Activated CD8-positive, alpha-beta T cell treated with anti-CD3 and anti-CD28 coated beads for 36 hours (primary cell): Measurements from ENCODE around the gene NSDHL. TPM values are rescaled to one million over a fixed set of nuclear protein-coding genes. Genes with fewer than 3 reads are reported as not detected.

Experiments
- ATAC-seq: fragments of 200-7000 bp; cut with Tn5 transposase; one replicate; pipeline ENCODE4 v1.10.0; 2021; ENCODE audit warnings: mild to moderate bottlenecking, moderate library complexity
- CTCF ChIA-PET: fragments of 350-600 bp; sonication (Branson Sonifier 250); formaldehyde crosslinking; loops from one replicate; lab custom pipeline; 2021; ENCODE audit warnings: antibody characterized with exemption; lab: Charles Lee
- POLR2A ChIA-PET: fragments of 350-600 bp; sonication (Branson Sonifier 250); formaldehyde crosslinking; loops from one replicate; lab custom pipeline; 2021; ENCODE audit warnings: antibody characterized with exemption; lab: Charles Lee
- DNase-seq: peaks from one replicate; pipeline ENCODE4 v3.0.0-alpha.2; 2020
- H3K27ac Mint-ChIP-seq: one replicate; pipeline ENCODE4 v1.8.0; 2021; ENCODE audit warnings: mild to moderate bottlenecking, mixed read lengths
- H3K27me3 Mint-ChIP-seq: one replicate; pipeline ENCODE4 v1.8.0; 2021; ENCODE audit warnings: mixed read lengths
- H3K36me3 Mint-ChIP-seq: one replicate; pipeline ENCODE4 v1.8.0; 2021; ENCODE audit warnings: low read depth, mixed read lengths
- H3K4me1 Mint-ChIP-seq: one replicate; pipeline ENCODE4 v1.8.0; 2021; ENCODE audit warnings: low read depth, mixed read lengths
- H3K4me3 Mint-ChIP-seq: one replicate; pipeline ENCODE4 v1.8.0; 2021; ENCODE audit warnings: mild to moderate bottlenecking, moderate library complexity, mixed read lengths
- H3K9me3 Mint-ChIP-seq: one replicate; pipeline ENCODE4 v1.8.0; 2021; ENCODE audit warnings: mixed read lengths
- CTCF ChIP-seq: fragments of 200-600 bp; IDR thresholded peaks from one replicate; pipeline ENCODE4 v1.8.0; 2022; ENCODE audit warnings: antibody characterized with exemption, mild to moderate bottlenecking
- intact Hi-C: fragments of 100-400 bp; cut with micrococcal nuclease; formaldehyde crosslinking; loops from one replicate; pipeline ENCODE4 v1.10.0; 2022
- total RNA-seq, 2 experiments: library from RNA; stranded (reverse); gene quantifications; one replicate each; pipeline ENCODE4 v1.2.3, GENCODE V29; 2021

Gene NSDHL
- total RNA-seq, 2 experiments from 2014 or later = 15.0 to 15.8 TPM

GRCh38 chrX:152843852-152844251, 13.0 kb downstream of the NSDHL start:
- intact Hi-C loops = no loop called here

GRCh38 chrX:152844256-152844655, 13.4 kb downstream of the NSDHL start:
- CTCF ChIA-PET = no interaction called here

More at GRCh38 chrX:152843852-152844251, 13.0 kb downstream of the NSDHL start:
- POLR2A ChIA-PET = no interaction called here
- peaks cover 2% of the 10 kb centered on the region for H3K4me1 Mint-ChIP-seq
- H3K4me3 Mint-ChIP-seq = no peak overlapping the region
- ATAC-seq (no peak), DNase-seq (no peak)
- no peaks in the 10 kb centered on the region for H3K9me3 Mint-ChIP-seq
- peaks cover 7% of the 10 kb centered on the region for H3K36me3 Mint-ChIP-seq
- CTCF ChIA-PET = no interaction called here
- no peak for TF ChIP-seq CTCF
- H3K27ac Mint-ChIP-seq = no peak overlapping the region
- H3K27me3 Mint-ChIP-seq = no peaks in the 10 kb centered on the region

GRCh38 chrX:152845618-152846240, 14.9 kb downstream of the NSDHL start:
- intact Hi-C loops = no loop called here
- CTCF ChIA-PET = no interaction called here
- Mint-ChIP-seq H3K4me1 (no peaks in the 10 kb centered on the region), H3K27ac (no peak overlapping the region), H3K4me3 (no peak overlapping the region), H3K9me3 (no peaks in the 10 kb centered on the region), H3K36me3 (peaks cover 7% of the 10 kb centered on the region), H3K27me3 (no peaks in the 10 kb centered on the region)
- POLR2A ChIA-PET = no interaction called here
- TF ChIP-seq CTCF = no peak
- no peak for DNase-seq
- no peak for ATAC-seq

More at GRCh38 chrX:152844256-152844655, 13.4 kb downstream of the NSDHL start:
- DNase-seq (no peak), ATAC-seq (no peak)
- POLR2A ChIA-PET = no interaction called here
- Mint-ChIP-seq H3K36me3 (peaks cover 7% of the 10 kb centered on the region), H3K4me3 (no peak overlapping the region), H3K9me3 (no peaks in the 10 kb centered on the region), H3K4me1 (peaks cover 2% of the 10 kb centered on the region), H3K27me3 (no peaks in the 10 kb centered on the region), H3K27ac (no peak overlapping the region)
- intact Hi-C loops = no loop called here
- no peak for TF ChIP-seq CTCF

GRCh38 chrX:152847281-152847680, 16.4 kb downstream of the NSDHL start:
- Mint-ChIP-seq H3K36me3 (peaks cover 7% of the 10 kb centered on the region), H3K27ac (no peak overlapping the region), H3K4me1 (no peaks in the 10 kb centered on the region), H3K27me3 (no peaks in the 10 kb centered on the region), H3K4me3 (no peak overlapping the region), H3K9me3 (no peaks in the 10 kb centered on the region)
- no peak for ATAC-seq
- POLR2A ChIA-PET = no interaction called here
- CTCF ChIA-PET = no interaction called here
- no peak for DNase-seq
- intact Hi-C loops = no loop called here
- TF ChIP-seq CTCF = no peak

GRCh38 chrX:152850465-152850864, 19.6 kb downstream of the NSDHL start:
- no peaks in the 10 kb centered on the region for H3K9me3 Mint-ChIP-seq
- TF ChIP-seq CTCF = no peak
- H3K36me3 Mint-ChIP-seq = peaks cover 22% of the 10 kb centered on the region
- no peak for ATAC-seq
- H3K27me3 Mint-ChIP-seq = no peaks in the 10 kb centered on the region
- POLR2A ChIA-PET = no interaction called here
- no peaks in the 10 kb centered on the region for H3K4me1 Mint-ChIP-seq
- CTCF ChIA-PET = no interaction called here
- no peak for DNase-seq
- no peak overlapping the region for H3K27ac Mint-ChIP-seq
- intact Hi-C loops = no loop called here
- no peak overlapping the region for H3K4me3 Mint-ChIP-seq
